Activated naive CD8-positive, alpha-beta T cell treated with anti-CD3 and anti-CD28 coated beads, Interleukin-2, amount 50 U/mL, for 16 hours (primary cell): ENCODE data around the gene ADAMTSL5.
A peak's percentile ranks its signal among the peaks of the same experiment; 100 is the strongest.
"Not testable (repeated sequence)": the region's sequence is repeated elsewhere in the genome, so short reads cannot be mapped to it uniquely, and the experiment has no call there.

Experiments used
- DNase-seq: peaks from one replicate; pipeline ENCODE4 v3.0.0-alpha.2; 2020; ENCODE audit warnings: low read depth, low spot score

ADAMTSL5 gene

GRCh38 chr19:1481893-1482360 lies 30.9 kb downstream of the ADAMTSL5 start:
- DNase-seq, result no peak

GRCh38 chr19:1481224-1481892 lies 31.5 kb downstream of the ADAMTSL5 start:
- DNase-seq, result no peak

- DNase-seq, result peak; percentile 87
Measured at GRCh38 chr19:1478934-1479707, 33.7 kb downstream of the ADAMTSL5 start, which contains the start of gene C19orf25. Gene C19orf25, minus strand, starts transcription at chr19:1479215. Its CDS starts 312 bp downstream, at chr19:1478903.

- DNase-seq, result not testable (repeated sequence)
Measured at GRCh38 chr19:1477056-1477455, 35.8 kb downstream of the ADAMTSL5 start.

- no peak for DNase-seq
Measured at GRCh38 chr19:1475751-1476437, 36.9 kb downstream of the ADAMTSL5 start.

- DNase-seq, result no peak
Measured at GRCh38 chr19:1474765-1475351, 38.0 kb downstream of the ADAMTSL5 start.

GRCh38 chr19:1474011-1474764 lies 38.6 kb downstream of the ADAMTSL5 start:
- DNase-seq, result no peak

- DNase-seq, result no peak
Measured at GRCh38 chr19:1473085-1473851, 39.6 kb downstream of the ADAMTSL5 start.

GRCh38 chr19:1472231-1473084 lies 40.4 kb downstream of the ADAMTSL5 start:
- DNase-seq, result no peak

- no peak for DNase-seq
Measured at GRCh38 chr19:1471515-1472160, 41.2 kb downstream of the ADAMTSL5 start.

- DNase-seq, result no peak
Measured at GRCh38 chr19:1471010-1471514, 41.8 kb downstream of the ADAMTSL5 start.

GRCh38 chr19:1470305-1471009 lies 42.4 kb downstream of the ADAMTSL5 start:
- peak; percentile 51 for DNase-seq

GRCh38 chr19:1470055-1470304 lies 42.8 kb downstream of the ADAMTSL5 start:
- no peak for DNase-seq

- DNase-seq, result no peak
Measured at GRCh38 chr19:1469255-1470054, 43.4 kb downstream of the ADAMTSL5 start.

GRCh38 chr19:1468821-1469254 lies 44.0 kb downstream of the ADAMTSL5 start:
- no peak for DNase-seq

- DNase-seq, result no peak
Measured at GRCh38 chr19:1468274-1468820, 44.5 kb downstream of the ADAMTSL5 start.
